NCI-H2227 treated with DMSO at 0.1 percent for 48 hours (cell line): ENCODE results near the gene SPRY2.

Experiments
- DNase-seq: peaks from one replicate; lab custom pipeline; 2025; lab: John Stamatoyannopoulos, UW

Gene SPRY2

DNA sequence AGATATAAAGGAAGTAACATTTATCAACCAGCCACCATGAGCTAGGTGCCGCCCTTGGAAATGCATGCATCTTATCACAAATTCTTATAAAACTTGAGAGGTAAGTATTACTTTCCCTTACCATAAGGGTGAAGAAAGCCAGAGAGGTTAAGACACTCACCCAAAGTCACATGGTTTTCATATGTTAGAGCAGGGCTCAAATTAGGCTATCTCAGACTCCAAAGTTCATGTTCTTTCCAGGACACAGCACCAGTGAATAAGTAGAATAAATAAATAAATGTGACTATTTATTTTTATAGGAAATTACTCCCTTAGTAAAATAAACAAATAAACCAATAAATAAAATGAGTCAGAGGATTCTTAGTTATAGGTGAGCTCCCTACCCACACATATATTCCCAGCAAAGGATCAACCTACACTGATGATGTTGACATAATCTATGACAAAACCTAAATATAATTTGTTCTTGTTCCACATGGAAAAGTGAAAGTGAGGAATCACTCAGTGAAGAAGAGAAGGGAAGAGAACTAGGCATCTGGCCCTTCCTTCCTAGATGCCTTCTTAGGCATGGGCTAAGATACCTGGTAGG, 27.2 kb downstream of the SPRY2 start:
- DNase-seq: no peak

DNA sequence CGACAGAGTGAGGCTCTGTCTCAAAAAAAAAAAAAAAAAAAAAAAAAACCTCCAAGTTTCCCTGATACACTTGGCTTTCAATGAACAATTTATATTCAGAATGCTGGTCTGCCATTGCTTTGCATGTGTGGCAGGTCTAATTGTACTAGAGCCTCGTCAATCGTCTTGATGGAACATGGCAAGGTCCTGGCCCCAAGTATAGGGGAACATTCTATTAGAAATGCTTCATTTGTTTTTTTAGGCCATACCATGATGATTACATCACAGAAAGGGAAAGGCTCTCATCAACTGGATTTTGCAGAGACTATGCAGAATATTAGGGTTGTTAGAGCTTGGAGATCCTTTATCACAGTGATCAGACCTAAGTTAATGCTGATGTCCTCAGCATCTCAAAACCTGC, 28.0 kb downstream of the SPRY2 start:
- no peak for DNase-seq

DNA sequence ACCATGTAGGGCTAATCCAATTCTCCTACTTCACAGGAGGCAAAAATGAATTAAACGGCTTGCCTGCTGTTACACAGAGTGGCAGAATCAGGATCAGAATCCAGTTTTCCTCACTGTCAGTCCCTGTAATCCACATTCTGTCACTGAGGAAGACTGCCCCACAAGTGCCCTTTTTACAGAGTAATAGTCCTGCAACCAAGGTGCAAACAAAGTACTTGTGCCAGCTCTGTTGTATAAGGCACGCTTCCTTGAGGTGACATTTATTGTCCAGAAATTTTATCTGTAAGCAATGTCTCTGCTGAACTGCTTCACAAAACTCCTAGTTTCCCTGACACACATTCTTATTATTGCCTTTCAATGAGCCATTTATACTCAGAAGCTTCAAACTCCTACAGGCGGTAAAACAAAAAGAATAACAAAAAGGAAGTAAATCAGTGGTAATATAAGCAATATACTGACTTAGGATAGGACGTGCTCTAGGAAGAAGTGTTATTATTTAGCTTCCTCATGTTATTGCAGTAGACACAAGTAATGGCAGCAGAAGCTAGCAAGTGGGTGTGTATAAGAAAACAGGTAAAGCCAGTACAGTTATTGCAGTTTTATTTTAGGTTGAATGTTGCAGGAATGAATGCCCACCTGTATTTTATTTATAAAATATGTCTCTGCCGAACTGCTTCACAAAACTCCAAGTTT, 28.8 kb downstream of the SPRY2 start:
- DNase-seq: no peak

DNA sequence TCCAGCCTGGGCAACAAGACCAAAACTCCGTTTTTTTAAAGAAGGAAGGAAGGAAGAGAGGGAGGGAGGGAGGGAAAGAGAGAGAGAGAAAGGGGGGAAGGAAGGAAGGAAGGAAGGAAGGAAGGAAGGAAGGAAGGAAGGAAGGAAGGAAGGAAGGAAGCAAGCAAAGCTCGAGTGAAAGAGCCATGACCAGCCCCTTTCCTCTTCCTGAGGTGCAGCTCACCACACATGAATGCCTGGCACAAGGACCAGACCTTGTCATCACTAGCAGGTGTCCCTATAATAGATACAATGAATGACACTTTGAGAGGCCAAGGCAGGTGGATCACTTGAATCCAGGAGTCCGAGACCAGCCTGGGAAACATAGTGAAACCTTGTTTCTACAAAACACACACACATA, 31.0 kb downstream of the SPRY2 start:
- DNase-seq: no peak

DNA sequence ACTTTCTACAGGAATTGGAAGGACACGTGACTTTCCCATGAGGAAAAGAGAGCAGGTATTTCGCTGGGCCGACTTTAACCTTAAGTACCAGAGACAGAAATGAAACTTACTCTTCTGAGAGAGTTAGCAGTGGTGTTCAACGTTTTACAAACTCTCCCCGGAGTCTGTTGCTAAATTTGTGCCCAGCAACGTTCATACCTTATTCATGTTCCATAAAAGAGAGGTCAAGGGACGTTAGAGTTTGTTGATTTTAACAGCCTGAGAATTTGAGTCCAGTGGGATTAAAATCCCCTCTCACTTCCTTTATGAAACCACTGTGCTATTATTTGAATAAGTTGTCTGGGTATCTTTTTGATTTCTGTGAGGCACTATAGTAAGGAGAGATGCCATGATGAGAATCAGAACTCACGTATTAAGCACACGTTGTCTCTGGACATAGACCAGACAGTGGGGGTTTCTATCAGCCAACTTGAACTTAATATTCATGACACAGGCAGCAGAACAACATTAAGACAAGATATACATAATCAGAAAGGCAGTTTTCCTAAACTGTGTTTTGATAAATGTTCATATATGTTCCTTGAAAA, 33.4 kb downstream of the SPRY2 start:
- no peak for DNase-seq

DNA sequence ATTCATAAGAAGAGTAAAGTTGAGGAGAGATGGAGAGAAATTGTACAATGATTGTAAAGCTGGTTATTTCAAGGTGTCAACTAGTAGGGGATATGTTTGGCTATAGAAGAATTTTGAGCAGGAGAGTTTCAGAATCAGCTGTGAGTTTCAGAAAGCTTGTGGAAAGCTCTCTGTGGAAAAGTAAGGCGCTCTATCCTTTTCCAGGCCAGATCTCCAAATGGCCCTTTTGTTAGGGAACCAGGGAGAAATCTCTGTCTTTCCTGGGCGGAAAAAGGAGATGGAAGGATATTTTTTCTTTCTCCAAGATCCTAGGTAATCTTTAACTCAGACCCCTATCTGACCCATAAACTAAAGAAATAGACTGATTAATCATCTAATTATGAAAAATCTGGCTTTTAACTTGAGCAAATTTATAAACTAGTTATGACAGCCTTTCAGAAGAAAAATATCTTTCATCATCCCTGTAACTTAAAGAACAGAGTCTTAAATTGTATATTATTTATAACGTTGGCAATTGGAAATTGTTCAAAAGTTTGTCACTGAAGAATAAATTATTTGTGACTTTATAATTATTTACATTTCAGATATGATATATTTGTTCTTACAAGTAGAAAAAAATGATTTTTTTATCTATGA, 34.5 kb downstream of the SPRY2 start:
- no peak for DNase-seq

DNA sequence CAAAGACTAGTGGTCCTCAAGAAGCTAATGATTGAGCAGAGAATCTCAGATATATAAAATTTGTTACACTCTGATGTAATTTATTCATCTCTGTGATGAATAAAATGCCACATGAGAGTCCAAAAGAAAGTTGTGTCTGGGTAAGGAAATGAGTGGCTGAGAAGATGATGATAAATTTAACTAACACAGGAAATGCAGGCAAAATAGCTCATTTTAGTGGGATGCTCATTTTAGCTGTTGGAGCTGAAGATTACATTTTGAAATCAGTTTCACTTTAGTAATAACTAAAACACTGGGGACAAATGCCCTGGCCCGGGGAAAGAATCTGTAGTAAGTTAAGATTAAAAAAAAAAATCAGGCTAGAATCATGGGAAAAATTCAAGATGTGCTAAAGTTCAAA, 35.2 kb downstream of the SPRY2 start:
- no peak for DNase-seq

DNA sequence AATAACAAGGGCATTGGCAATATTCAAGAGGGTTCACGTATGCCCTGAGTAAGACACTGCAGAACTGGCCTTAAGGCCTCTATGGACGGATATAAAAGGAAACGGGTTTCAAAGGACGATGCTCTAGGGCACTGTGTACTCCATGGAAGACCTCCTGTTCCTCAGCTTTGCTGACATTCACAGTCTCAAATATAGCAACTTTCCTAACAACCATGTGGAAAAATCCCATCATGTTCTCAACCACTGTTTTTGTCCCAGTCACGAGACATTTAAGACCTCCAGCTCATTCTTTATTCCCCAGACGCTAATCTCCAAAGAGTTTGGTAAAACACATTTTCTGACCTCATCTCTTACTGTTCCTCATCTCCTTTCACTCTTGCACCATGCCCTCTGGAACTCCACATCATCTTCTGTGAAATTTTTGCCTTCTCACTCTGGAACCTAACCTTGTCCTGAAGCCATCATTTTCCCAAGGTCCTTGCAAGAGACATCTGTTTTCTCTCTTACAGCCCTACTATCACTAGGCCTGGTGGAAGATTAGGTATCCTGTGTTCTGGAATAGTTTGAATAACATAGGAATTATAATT, 37.6 kb downstream of the SPRY2 start:
- no peak for DNase-seq

DNA sequence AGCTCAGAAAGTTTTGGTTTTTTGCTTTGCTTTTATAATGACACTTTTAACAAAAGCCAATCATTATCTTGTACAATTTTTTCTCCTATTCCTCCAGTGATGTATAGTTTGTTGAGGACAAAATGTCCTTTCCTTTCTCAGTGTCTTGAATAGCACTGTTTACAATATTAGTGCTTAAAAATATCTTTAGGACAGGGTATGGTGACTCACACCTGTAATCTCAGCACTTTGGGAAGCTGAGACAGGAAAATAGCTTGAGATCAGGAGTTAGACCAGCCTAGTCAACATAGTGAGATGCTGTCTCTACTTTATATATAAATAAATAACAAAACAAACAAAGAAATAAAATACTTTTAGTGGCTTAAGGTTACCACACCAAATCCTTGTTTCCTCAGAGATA, 41.9 kb downstream of the SPRY2 start:
- no peak for DNase-seq

DNA sequence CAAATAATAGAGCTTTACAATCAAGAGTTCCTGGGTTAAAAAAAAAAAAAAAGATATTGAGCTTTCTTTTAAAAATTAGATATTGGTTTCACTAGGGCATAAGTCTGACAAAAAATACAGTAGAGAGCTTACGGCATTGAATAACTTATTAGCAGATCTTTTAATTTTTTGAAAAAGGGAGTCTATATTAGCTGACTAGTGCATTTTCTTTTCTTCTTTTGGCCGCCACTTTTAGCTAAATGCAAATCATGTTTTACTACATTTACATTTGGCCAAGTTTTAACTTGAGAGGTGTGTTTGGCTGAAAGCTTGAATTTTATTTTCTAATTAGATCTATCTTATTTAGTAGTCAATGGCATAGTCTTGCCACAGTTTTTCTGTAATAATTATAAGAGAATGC, 43.4 kb downstream of the SPRY2 start:
- no peak for DNase-seq

DNA sequence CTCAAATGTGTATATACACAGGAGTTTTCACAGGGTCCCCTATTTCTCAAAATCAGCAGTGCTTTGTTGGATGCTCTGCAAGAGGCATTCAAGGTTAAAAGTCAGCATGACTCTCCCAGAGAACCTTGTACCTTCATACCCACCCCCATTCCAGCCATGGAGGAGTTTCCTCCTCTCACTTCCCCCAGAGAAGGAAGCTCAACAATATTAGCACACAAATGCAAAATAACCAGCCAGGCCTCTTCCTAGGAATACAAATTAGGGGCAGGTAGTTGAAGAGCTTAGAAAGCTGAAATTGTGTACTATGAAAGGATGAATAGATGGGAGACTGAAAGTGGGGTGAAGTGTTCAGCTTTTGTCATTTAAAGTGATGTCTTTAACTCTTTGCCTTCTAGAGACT, 43.8 kb downstream of the SPRY2 start:
- no peak for DNase-seq

DNA sequence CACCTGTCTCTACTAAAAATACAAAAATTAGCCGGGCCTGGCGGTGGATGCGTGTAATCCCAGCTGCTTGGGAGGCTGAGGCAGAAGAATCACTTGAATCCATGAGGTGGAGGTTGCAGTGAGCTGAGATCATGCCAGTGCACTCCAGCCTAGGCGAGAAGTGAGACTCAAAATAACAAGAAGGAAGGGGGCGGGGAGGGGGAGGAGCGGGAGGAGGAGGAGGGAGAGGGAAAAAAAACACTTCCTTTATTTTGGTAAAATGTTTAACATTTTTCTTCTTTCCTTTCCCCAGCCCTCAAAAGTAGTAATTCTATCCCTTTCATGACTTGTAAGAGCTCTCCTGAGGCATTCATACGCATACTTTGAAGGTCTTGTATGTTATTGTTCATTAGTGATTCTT, 44.3 kb downstream of the SPRY2 start:
- DNase-seq: no peak

DNA sequence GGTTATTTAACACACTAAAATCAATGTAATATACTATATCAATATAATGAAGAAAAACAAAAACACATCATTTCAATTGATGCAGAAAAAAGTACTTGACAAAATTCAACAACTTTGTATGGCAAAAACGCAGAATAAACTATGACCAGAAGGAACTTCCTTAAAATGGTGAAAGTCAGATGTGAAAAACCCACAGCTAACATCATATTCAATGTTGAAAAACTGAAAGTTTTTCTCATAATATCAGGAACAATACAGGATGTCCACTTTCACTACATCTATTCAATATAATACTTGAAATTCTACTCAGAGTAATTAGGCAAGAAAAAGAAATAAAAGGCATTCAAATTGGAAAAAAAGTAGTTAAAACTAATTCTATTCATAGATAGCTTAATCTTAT, 50.3 kb downstream of the SPRY2 start:
- DNase-seq: no peak
